GM06990 (cell line): ENCODE data around the gene FMC1.
A peak's percentile ranks its signal among the peaks of the same experiment; 100 is the strongest.

Experiments used
- DNase-seq: peaks from one replicate; pipeline ENCODE4 v3.0.0-alpha.2; 2011; ENCODE audit not compliant: insufficient read length; ENCODE audit errors: extremely low read depth
- H3K27me3 ChIP-seq: replicated peaks from 2 replicates; pipeline ENCODE4 v1.6.0; 2011; ENCODE audit warnings: low read length; ENCODE audit not compliant: control insufficient read depth, insufficient read depth
- H3K36me3 ChIP-seq: 2 replicates; pipeline ENCODE4 v1.5.1; 2011; ENCODE audit warnings: low read length; ENCODE audit not compliant: control insufficient read depth, insufficient read depth
- H3K4me3 ChIP-seq: replicated peaks from 2 replicates; pipeline ENCODE4 v1.5.1; 2011; ENCODE audit warnings: low read depth, mild to moderate bottlenecking, control low read depth, low read length
- CTCF ChIP-seq: IDR thresholded peaks from 2 replicates; pipeline ENCODE4 v1.5.1; 2011; ENCODE audit warnings: low read length, control low read depth, mild to moderate bottlenecking, inconsistent platforms; ENCODE audit not compliant: insufficient read depth, poor library complexity, severe bottlenecking

Gene FMC1

DNA sequence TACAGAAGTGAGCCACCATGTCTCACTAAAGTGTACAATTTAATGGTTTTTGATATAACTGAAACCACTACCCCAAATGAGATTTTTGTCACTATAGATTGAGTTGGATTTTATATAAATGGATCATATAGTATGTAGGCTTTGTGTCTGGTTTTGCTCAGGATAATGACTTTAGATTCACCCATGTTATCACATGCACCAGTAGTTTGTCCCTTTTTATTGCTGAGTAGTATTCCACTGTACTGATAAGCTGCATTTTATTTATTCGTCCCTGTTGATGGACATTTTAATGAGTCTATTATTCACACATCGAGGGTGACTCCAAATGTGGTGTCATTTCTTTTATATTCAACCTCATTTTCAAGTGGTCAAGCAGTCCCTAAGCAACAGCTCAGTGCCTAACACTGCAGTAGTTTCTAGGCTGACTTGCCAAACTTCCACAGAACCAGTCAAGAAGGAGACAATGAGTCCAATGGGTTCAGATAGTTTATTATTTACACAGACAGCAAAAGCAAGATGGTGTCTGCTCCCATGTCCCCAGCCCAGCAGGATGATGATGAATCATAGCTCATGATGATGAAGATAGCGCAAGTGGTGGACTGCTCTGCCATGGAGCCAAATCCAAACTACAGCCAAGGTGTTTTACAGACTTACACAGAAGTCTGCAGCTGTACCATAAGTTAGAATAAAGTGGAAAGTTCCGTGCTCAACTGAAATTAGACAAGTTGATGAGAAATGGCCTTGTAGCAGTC lies 6.6 kb upstream of the FMC1 start:
- no peak overlapping the region for H3K4me3 ChIP-seq
- DNase-seq, result no peak
- H3K36me3 ChIP-seq, result no peaks in the 10 kb centered on the region
- H3K27me3 ChIP-seq, result no peaks in the 10 kb centered on the region
- TF ChIP-seq CTCF, result no peak

DNA sequence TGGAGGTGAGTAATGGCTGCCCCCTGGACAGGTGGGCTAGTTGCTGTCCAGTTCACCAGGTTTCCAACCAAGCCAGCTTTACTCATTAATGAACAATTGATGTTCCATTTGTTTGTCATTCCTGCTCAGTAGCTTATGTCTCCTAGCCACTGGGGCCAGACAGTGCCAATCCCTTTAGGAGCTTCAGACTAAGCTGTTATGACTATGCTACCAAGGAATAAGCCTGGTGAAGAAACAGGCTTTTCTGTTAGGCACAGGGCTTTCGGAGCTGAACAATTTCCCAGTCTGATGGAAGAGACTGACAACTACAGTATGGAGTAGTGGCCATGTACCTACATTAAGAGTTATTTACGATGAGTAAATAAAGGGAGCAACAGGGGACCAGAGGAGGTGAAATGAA lies 2.1 kb upstream of the FMC1 start:
- no peaks in the 10 kb centered on the region for H3K27me3 ChIP-seq
- DNase-seq, result no peak
- H3K36me3 ChIP-seq, result no peaks in the 10 kb centered on the region
- no peak overlapping the region for H3K4me3 ChIP-seq
- no peak for TF ChIP-seq CTCF

- Histone ChIP-seq H3K36me3 (no peaks in the 10 kb centered on the region), H3K4me3 (peak overlapping the region; percentile 76), H3K27me3 (no peaks in the 10 kb centered on the region)
- no peak for TF ChIP-seq CTCF
- no peak for DNase-seq
Measured at GRCh38 chr7:139339698-139340036, 1.5 kb upstream of the FMC1 start.

GRCh38 chr7:139340037-139340807 lies 915 bp upstream of the FMC1 start:
- DNase-seq, result peak; percentile 100
- TF ChIP-seq CTCF, result peak; percentile 81
- Histone ChIP-seq H3K36me3 (no peaks in the 10 kb centered on the region; the same call in 1 of the 2 replicates), H3K4me3 (peak overlapping the region; percentile 76), H3K27me3 (no peaks in the 10 kb centered on the region)

DNA sequence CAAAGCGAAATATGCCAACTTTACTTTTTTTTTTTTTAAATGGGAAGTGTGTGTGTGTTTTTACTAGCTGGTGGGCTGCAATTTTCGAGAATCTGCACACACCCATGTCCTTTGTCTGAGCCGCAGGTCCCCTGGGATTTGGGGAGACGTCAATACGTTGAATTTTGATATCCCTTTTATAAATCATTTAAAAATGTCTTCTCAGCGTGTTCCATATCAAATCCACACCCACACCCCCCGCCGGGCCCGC lies 404 bp upstream of the FMC1 start:
- TF ChIP-seq CTCF, result no peak
- Histone ChIP-seq H3K4me3 (peak overlapping the region; percentile 76), H3K27me3 (no peaks in the 10 kb centered on the region), H3K36me3 (no peaks in the 10 kb centered on the region; the same call in 1 of the 2 replicates)
- no peak for DNase-seq
